ENCODE measurements around the gene ATF5.

Gene ATF5

DNA sequence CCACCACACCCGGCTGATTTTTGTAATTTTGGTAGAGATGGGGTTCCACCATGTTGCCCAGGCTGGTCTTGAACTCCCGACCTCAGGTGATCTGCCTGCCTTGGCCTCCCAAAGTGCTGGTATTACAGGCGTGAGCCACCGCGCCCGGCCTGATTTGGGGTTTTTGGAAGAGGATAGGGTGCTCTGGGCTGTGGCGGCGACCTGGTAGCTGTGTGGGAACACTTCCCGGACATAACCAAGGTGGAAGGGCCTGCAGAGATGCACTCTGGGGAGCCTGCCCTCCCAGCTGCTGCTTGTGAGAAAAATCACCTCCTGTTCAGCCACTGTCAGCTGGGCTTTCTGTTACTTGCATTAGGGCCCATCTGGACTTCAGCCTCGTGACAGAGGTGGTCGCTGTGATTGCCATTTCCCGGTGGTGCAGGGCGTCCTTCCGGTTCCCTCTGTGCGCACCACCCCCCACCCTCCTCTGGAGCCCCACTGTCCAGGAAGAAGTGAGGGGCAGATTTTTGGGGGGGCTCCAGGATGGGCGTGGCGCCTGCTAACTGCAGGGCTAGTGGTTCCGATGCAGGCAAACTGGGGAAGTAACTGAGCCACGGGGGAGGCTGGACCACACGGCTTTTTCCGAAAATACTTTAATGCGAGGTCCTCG lies 39.8 kb upstream of the ATF5 start:
- no peak for DNase-seq (ENCODE audit: low read depth)
- no peak overlapping the region for H3K4me3 ChIP-seq (ENCODE audit: low read depth, low read length)
- TF ChIP-seq, protein P1, sequence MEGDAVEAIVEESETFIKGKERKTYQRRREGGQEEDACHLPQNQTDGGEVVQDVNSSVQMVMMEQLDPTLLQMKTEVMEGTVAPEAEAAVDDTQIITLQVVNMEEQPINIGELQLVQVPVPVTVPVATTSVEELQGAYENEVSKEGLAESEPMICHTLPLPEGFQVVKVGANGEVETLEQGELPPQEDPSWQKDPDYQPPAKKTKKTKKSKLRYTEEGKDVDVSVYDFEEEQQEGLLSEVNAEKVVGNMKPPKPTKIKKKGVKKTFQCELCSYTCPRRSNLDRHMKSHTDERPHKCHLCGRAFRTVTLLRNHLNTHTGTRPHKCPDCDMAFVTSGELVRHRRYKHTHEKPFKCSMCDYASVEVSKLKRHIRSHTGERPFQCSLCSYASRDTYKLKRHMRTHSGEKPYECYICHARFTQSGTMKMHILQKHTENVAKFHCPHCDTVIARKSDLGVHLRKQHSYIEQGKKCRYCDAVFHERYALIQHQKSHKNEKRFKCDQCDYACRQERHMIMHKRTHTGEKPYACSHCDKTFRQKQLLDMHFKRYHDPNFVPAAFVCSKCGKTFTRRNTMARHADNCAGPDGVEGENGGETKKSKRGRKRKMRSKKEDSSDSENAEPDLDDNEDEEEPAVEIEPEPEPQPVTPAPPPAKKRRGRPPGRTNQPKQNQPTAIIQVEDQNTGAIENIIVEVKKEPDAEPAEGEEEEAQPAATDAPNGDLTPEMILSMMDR (conservative IDR thresholded peaks at IDR 0.05; ENCODE audit: low read depth, low read length): no peak

DNA sequence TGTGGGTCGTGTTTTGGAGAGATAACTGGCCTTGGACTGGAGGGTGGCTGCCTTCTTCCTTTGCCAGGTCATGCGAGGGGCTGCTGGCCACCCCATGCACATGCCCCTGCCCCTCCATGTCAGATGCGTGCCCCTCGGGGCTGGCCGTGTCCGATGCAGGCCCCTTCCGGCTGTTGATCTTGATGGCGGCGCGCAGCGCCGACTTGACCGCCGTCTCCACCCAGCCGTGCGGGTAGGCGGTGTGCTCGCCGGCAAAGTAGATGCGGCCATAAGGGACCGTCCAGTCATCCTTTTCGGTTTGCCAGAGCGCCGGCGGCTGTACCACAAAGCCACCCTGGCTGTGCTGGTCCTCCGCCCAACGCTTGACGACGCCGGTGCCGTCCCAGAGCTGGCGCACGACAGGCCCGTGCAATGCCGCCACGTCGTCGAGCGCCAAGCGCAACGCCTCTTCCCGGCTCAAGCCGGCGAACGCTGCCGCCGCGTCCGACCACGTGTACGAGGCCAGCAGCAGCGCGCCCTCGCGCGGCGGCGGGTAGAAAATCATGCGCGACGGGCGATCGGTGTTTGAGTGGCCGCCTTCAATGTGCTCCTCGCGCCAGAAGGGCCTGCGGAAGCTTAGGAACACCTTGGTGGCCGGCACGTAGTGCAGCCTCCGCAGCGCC lies 39.2 kb upstream of the ATF5 start:
- DNase-seq (ENCODE audit: low read depth): peak; percentile 78
- H3K4me3 ChIP-seq (ENCODE audit: low read depth, low read length): peak overlapping the region; percentile 17
- TF ChIP-seq, protein P1 (conservative IDR thresholded peaks at IDR 0.05; ENCODE audit: low read depth, low read length): peak; percentile 73

DNA sequence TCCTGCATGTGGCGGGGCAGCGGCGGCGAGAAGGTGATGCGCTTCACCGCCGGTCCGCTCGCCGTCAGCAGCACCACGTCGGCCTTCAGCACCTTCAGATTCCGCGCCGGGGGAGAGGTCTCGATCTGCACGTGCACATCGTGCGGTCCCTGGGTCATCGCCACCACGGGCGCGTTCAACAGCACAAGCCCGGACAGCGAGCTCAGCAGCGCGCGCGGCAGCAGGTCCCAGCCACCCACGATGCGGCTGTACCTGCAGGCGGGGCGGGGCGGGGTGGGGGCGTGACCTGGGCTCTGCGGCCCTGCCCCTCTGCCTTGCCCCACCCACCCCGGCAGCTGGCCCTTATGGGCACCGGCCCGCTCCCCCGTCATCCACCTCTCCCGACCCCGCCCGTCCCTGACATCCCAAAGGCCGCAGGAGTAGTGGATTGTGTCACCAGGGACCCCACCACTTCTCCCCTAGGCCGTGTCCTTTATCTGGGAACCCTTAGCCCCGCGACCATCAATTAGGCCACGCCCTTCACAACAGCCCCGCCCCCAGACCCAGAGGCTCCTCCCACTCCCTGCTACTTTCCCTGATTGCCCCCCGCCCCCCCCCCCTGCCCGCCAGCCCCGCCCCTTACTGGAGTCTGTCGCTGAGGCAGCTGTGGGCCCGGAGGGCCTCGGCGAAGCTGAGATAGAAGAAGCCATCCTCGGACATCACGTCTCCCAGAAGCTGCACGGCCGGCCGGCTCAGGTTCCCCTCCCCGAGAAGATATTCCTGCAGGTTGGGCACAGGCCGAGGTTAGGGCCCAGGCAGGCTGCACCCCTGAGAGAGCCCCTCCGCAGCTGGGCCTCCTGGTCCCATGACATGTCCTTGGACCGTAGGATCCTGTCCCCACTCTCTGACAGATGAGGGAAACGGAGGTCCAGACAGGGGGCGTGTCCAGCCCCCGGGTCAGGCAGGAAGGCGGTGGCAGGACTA lies 38.4 kb upstream of the ATF5 start:
- peak overlapping the region; percentile 17 for H3K4me3 ChIP-seq (ENCODE audit: low read depth, low read length)
- TF ChIP-seq, protein P1 (conservative IDR thresholded peaks at IDR 0.05; ENCODE audit: low read depth, low read length): no peak
- DNase-seq (ENCODE audit: low read depth): no peak

DNA sequence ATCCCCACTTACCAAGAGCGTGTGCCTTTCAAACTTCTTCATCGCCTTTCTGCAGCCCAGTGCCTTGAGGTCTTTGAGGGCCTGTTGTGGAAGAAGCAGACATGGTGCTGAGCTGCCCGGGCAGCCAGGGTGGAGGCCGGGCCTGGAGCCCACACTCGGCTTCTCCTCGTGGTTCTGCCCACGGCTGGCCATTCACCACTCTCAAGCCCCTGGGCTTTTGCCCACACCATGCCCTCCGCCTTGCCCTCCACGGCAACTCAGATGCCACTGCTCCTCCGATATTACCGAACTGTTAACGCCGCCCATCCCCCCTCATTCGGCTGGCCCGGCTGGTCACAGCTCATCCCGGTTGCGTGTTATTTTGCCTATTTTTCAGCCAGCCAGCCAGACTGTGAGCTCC lies 37.6 kb upstream of the ATF5 start:
- TF ChIP-seq, protein P1 (conservative IDR thresholded peaks at IDR 0.05; ENCODE audit: low read depth, low read length): no peak
- H3K4me3 ChIP-seq (ENCODE audit: low read depth, low read length): no peak overlapping the region
- DNase-seq (ENCODE audit: low read depth): no peak

DNA sequence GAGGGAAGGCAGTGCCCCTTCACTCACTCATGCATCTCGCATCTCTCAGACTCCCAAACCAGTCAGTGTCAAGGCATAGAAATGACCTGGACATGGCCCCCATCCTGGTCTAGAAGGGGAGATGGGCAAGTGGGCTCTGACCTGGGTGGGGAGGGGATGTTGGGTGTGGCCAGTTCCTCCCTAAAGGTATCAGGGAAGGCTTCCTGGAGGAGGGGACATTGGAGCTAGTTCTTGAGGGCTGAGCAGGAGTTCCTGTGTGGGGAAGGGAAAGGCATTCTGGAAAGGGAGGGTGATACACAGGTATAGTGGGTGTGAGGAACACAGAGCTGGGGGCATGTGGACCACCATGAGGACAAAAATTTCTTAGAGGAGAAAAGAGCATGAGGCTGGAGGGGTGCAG lies 36.3 kb upstream of the ATF5 start:
- no peak for DNase-seq (ENCODE audit: low read depth)
- no peak overlapping the region for H3K4me3 ChIP-seq (ENCODE audit: low read depth, low read length)
- TF ChIP-seq, protein P1 (conservative IDR thresholded peaks at IDR 0.05; ENCODE audit: low read depth, low read length): no peak

GRCh38 chr19:49894011-49894664 lies 34.9 kb upstream of the ATF5 start:
- no peak overlapping the region for H3K4me3 ChIP-seq (ENCODE audit: low read depth, low read length)
- DNase-seq (ENCODE audit: low read depth): no peak
- TF ChIP-seq, protein P1 (conservative IDR thresholded peaks at IDR 0.05; ENCODE audit: low read depth, low read length): no peak
